H9 (cell line): ENCODE results near the gene TARS2. TPM values are rescaled to one million over a fixed set of nuclear protein-coding genes. Genes with fewer than 3 reads are reported as not detected.

Experiments used
- DNase-seq: peaks from one replicate; pipeline ENCODE4 v3.0.0-alpha.2; 2017
- H2AFZ ChIP-seq: one replicate; pipeline ENCODE4 v1.6.1; 2013; ENCODE audit warnings: mild to moderate bottlenecking, low read length, control low read depth, moderate library complexity
- H2AK5ac ChIP-seq: 2 replicates; pipeline ENCODE4 v1.6.1; 2013; ENCODE audit warnings: low read length, control low read depth, mixed read lengths; ENCODE audit not compliant: insufficient read length
- H2BK120ac ChIP-seq: one replicate; pipeline ENCODE4 v1.6.1; 2013; ENCODE audit warnings: low read depth, mild to moderate bottlenecking, low read length, control low read depth, inconsistent platforms; ENCODE audit not compliant: poor library complexity, severe bottlenecking
- H2BK12ac ChIP-seq: 2 replicates; pipeline ENCODE4 v1.6.1; 2013; ENCODE audit warnings: low read length, control low read depth, mixed read lengths, low read depth; ENCODE audit not compliant: insufficient read length
- H2BK15ac ChIP-seq: 2 replicates; pipeline ENCODE4 v1.6.1; 2013; ENCODE audit warnings: low read depth, low read length, control low read depth
- H2BK20ac ChIP-seq: one replicate; pipeline ENCODE4 v1.6.1; 2013; ENCODE audit warnings: low read depth, mild to moderate bottlenecking, low read length, control low read depth, inconsistent platforms; ENCODE audit not compliant: poor library complexity, severe bottlenecking
- H2BK5ac ChIP-seq: 2 replicates; pipeline ENCODE4 v1.6.1; 2013; ENCODE audit warnings: low read length, control low read depth, mixed read lengths; ENCODE audit not compliant: insufficient read length
- H3K14ac ChIP-seq: 2 replicates; pipeline ENCODE4 v1.6.1; 2013; ENCODE audit warnings: low read length, control low read depth; ENCODE audit not compliant: insufficient read depth
- H3K18ac ChIP-seq: 2 replicates; pipeline ENCODE4 v1.6.1; 2013; ENCODE audit warnings: low read depth, mild to moderate bottlenecking, mixed read lengths, low read length, control low read depth; ENCODE audit not compliant: insufficient read length
- H3K23ac ChIP-seq: 2 replicates; pipeline ENCODE4 v1.6.1; 2013; ENCODE audit warnings: low read length, control low read depth, mixed read lengths, low read depth; ENCODE audit not compliant: insufficient read length
- H3K23me2 ChIP-seq: 2 replicates; pipeline ENCODE4 v1.6.1; 2013; ENCODE audit warnings: low read depth, mild to moderate bottlenecking, mixed read lengths, low read length, control low read depth; ENCODE audit not compliant: insufficient read length, poor library complexity, severe bottlenecking
- H3K27ac ChIP-seq: 2 replicates; pipeline ENCODE4 v1.5.1; 2013; ENCODE audit warnings: low read length, control low read depth, mixed read lengths, low read depth; ENCODE audit not compliant: insufficient read length
- H3K27me3 ChIP-seq: 2 replicates; pipeline ENCODE4 v1.6.1; 2013; ENCODE audit warnings: low read length, control low read depth, inconsistent platforms; ENCODE audit not compliant: insufficient read depth
- H3K4ac ChIP-seq: 2 replicates; pipeline ENCODE4 v1.6.1; 2013; ENCODE audit warnings: low read depth, mild to moderate bottlenecking, control low read depth, inconsistent platforms, low read length, moderate library complexity
- H3K4me1 ChIP-seq: 2 replicates; pipeline ENCODE4 v1.6.1; 2013; ENCODE audit warnings: low read length, control low read depth, inconsistent platforms; ENCODE audit not compliant: insufficient read depth
- H3K4me2 ChIP-seq: 2 replicates; pipeline ENCODE4 v1.6.1; 2013; ENCODE audit warnings: low read length, control low read depth, mixed read lengths; ENCODE audit not compliant: insufficient read length, insufficient read depth
- H3K56ac ChIP-seq: 2 replicates; pipeline ENCODE4 v1.6.1; 2013; ENCODE audit warnings: low read depth, mild to moderate bottlenecking, mixed read lengths, low read length, control low read depth; ENCODE audit not compliant: insufficient read length
- H3K79me1 ChIP-seq: 2 replicates; pipeline ENCODE4 v1.6.1; 2013; ENCODE audit warnings: low read depth, mild to moderate bottlenecking, moderate library complexity, low read length, control low read depth, inconsistent platforms; ENCODE audit not compliant: insufficient read depth, poor library complexity, severe bottlenecking
- H3K79me2 ChIP-seq: 2 replicates; pipeline ENCODE4 v1.6.1; 2013; ENCODE audit warnings: low read length, control low read depth, inconsistent platforms; ENCODE audit not compliant: insufficient read depth
- H3K9ac ChIP-seq: 2 replicates; pipeline ENCODE4 v1.6.1; 2013; ENCODE audit warnings: low read length, control low read depth, mixed read lengths; ENCODE audit not compliant: insufficient read length; ENCODE audit errors: extremely low read depth
- H3K9me3 ChIP-seq: one replicate; pipeline ENCODE4 v1.6.1; 2013; ENCODE audit warnings: low read depth, low read length, inconsistent platforms; ENCODE audit not compliant: control insufficient read depth
- H3T11ph ChIP-seq: one replicate; pipeline ENCODE4 v1.6.1; 2013; ENCODE audit warnings: mild to moderate bottlenecking, low read length, control low read depth, inconsistent platforms
- H4K20me1 ChIP-seq: one replicate; pipeline ENCODE4 v1.6.1; 2013; ENCODE audit not compliant: control insufficient read depth, insufficient read length, insufficient read depth
- H4K5ac ChIP-seq: 2 replicates; pipeline ENCODE4 v1.6.1; 2013; ENCODE audit warnings: low read depth, mild to moderate bottlenecking, mixed read lengths, low read length, control low read depth; ENCODE audit not compliant: insufficient read length
- H4K8ac ChIP-seq: replicated peaks from 2 replicates; pipeline ENCODE4 v1.6.1; 2013; ENCODE audit warnings: low read length, control low read depth, mixed read lengths, low read depth; ENCODE audit not compliant: insufficient read length
- H4K91ac ChIP-seq: 2 replicates; pipeline ENCODE4 v1.6.1; 2013; ENCODE audit warnings: low read depth, mild to moderate bottlenecking, moderate library complexity, mixed read lengths, low read length, control low read depth; ENCODE audit not compliant: insufficient read length
- H3K27ac Mint-ChIP-seq, 3 experiments: 2 replicates in 2 of 3; 3 replicates in 1 of 3; pipeline ENCODE4 v1.8.0; 2020 to 2021; ENCODE audit warnings: mixed read lengths in 3 of 3, mild to moderate bottlenecking in 1 of 3, moderate library complexity in 1 of 3
- H3K27me3 Mint-ChIP-seq: 2 replicates; pipeline ENCODE4 v1.8.0; 2021; ENCODE audit warnings: low read depth, mild to moderate bottlenecking, moderate library complexity, mixed read lengths
- H3K36me3 Mint-ChIP-seq, 3 experiments: 2 replicates in 2 of 3; 3 replicates in 1 of 3; pipeline ENCODE4 v1.8.0; 2020 to 2021; ENCODE audit warnings: low read depth in 3 of 3, mixed read lengths in 3 of 3; ENCODE audit not compliant: insufficient read depth in 1 of 3
- H3K4me1 Mint-ChIP-seq, 2 experiments: 2 replicates each; pipeline ENCODE4 v1.8.0; 2020; ENCODE audit warnings: mixed read lengths in 2 of 2
- H3K4me3 Mint-ChIP-seq, 2 experiments: 2 replicates in 1 of 2; 3 replicates in 1 of 2; pipeline ENCODE4 v1.8.0; 2020 to 2021; ENCODE audit warnings: mild to moderate bottlenecking in 2 of 2, mixed read lengths in 2 of 2, moderate library complexity in 1 of 2
- H3K9me3 Mint-ChIP-seq, 2 experiments: 2 replicates in 1 of 2; 3 replicates in 1 of 2; pipeline ENCODE4 v1.8.0; 2020; ENCODE audit warnings: mild to moderate bottlenecking in 2 of 2, mixed read lengths in 2 of 2, moderate library complexity in 1 of 2
- CTCF ChIP-seq: fragments of 200-600 bp; sonication (generic); conservative IDR thresholded peaks from 3 replicates; pipeline ENCODE4 v1.8.0; 2021; ENCODE audit warnings: antibody characterized with exemption, mild to moderate bottlenecking
- WGBS: extraction: QIAGEN DNeasy Blood & Tissue Kit; methylation state at CpG from one replicate; pipeline ENCODE4 v1.1.7; 2013; ENCODE audit warnings: missing lambda C conversion rate, low lambda C conversion rate, mixed read lengths; ENCODE audit not compliant: insufficient read length; ENCODE audit errors: extremely low coverage; 5-methylcytosine and 5-hydroxymethylcytosine counted together
- total RNA-seq: library from RNA; stranded (reverse); gene quantifications from 2 replicates; pipeline ENCODE4 v1.2.1, GENCODE V29; 2021

The TARS2 gene
- total RNA-seq, 1 experiment from 2014 or later: 36.5 TPM

DNA sequence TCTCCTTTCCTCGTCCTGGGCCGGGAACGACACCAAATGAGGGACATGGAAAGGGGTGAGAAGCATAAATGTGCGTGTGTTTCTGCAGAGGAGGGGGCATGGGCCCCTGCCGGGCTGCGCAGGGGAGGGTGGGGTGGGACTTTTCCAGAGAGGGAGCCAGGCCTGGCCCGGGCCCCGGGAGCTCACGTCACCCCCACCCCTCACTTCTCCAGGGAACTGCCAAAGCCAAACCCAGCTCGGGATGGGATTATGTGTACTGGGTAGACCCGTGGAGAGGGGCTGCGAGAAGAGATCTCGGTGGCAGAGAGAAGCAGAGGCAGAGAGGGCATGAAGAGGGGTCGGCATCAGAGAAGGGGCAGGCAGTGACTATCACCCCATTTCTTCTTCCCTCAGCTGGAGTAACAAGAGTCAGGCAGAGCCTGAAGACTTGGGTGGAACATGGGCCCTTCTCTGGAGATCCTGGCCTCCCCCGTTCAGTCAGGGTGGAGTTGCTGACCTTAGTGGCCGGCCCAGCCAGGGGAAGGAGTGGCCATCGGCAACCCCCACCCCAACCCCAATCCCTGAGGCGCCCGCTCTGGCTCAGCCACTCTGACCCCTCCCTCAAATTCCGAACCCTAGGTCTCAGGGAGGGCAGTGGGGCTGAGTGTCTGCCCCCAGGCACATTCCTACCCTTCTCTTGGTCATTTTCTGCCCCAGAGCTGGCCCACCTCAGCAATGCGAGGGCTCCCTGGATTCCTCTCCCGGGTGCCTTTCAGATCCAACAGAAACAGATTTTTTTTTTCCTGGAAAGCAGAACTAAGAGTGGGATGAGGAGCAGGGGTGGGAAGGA is 63.2 kb downstream of the TARS2 start:
- no peak overlapping the region for H4K8ac ChIP-seq
- H2BK120ac ChIP-seq: no peak overlapping the region
- H4K20me1 ChIP-seq: no peaks in the 10 kb centered on the region
- 0 out of 2 replicates have a peak, but pooled peaks cover 3% of the 10 kb centered on the region for H3K4me1 ChIP-seq
- no peak overlapping the region for H3K23ac ChIP-seq
- no peak overlapping the region for H3K4ac ChIP-seq
- TF ChIP-seq CTCF: no peak
- no peak overlapping the region for H3K56ac ChIP-seq
- H4K91ac ChIP-seq: no peak overlapping the region
- no peaks in the 10 kb centered on the region for H3K79me1 ChIP-seq
- no peak overlapping the region for H3T11ph ChIP-seq
- no peak overlapping the region for H2BK20ac ChIP-seq
- no peak overlapping the region for H3K27ac ChIP-seq
- WGBS: no CpG with 5 or more reads among the region's 22 CpGs
- Mint-ChIP-seq H3K27ac (no peak overlapping the region), H3K9me3 (no peaks in the 10 kb centered on the region), H3K36me3 (peaks cover 2 to 4% (median 2%) of the 10 kb centered on the region in 3 experiments; a peak in 6 of 7 replicates), H3K4me3 (peak overlapping the region in 1 of 2 experiments; percentile 87; a peak in 2 of 5 replicates), H3K4me1 (peaks cover 16 to 28% of the 10 kb centered on the region in 2 experiments), H3K27me3 (peaks cover 39% of the 10 kb centered on the region)
- no peak overlapping the region for H2BK15ac ChIP-seq
- no peak overlapping the region for H3K9ac ChIP-seq
- peaks cover 3% of the 10 kb centered on the region; the same call in 1 of the 2 replicates for H3K27me3 ChIP-seq
- H2AK5ac ChIP-seq: no peak overlapping the region
- H2BK12ac ChIP-seq: no peak overlapping the region
- no peak overlapping the region for H3K18ac ChIP-seq
- H2AFZ ChIP-seq: no peak overlapping the region
- H4K5ac ChIP-seq: no peak overlapping the region
- H3K9me3 ChIP-seq: no peaks in the 10 kb centered on the region
- peaks cover 10% of the 10 kb centered on the region for H3K23me2 ChIP-seq
- H2BK5ac ChIP-seq: no peak overlapping the region
- peak overlapping the region; percentile 48 for H3K4me2 ChIP-seq
- peak; percentile 34 for DNase-seq
- H3K79me2 ChIP-seq: no peaks in the 10 kb centered on the region
- H3K14ac ChIP-seq: no peak overlapping the region
